ENCODE measurements around the gene TBC1D22A. TPM values are rescaled to one million over a fixed set of nuclear protein-coding genes. Genes with fewer than 3 reads are reported as not detected.

TBC1D22A gene
- total and polyA plus RNA-seq, 10 of the 15 experiments (the other 5 are each of a cell fraction or from before 2014, with no cell fraction given): 0.63 to 44.7 (median 27.4) TPM

DNA sequence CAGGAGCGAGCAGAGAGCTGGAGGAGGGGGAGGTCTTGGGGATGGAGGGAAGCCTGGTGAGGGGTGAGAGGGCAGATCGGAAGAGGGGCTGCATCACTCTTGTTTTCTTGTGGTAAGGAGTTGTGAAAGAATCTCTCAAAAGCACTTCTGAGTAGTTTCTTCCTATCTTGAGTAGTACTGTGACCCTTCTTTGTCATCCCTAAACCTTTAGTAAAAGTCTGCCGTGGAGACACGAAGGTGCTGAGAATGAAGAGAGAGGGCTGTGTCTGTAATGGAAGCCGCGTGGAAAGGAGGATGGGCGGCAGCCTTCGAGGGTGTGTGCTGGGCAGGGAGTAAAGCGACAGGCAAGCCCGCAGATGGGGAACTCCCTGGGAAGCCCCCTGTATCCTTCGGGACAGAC is 237.8 kb downstream of the TBC1D22A start:
- no peaks in the 10 kb centered on the region; the same call in 1 of the 2 replicates for H3K79me2 ChIP-seq (ENCODE audit: control insufficient read depth, insufficient read depth, low read length)
- ChIA-PET POLR2A (interaction anchor here (0.5 kb wide), 1 partner anchor 101 kb away, joined by 4 read pairs; no protein-coding TSS in a partner anchor), SMC1A (ENCODE audit: uncharacterized antibody, unreplicated experiment) (no interaction called here), CTCF (interaction anchor here (0.9 kb wide), 1 partner anchor 12 kb away, joined by 3 read pairs; no protein-coding TSS in a partner anchor), RAD21 (ENCODE audit: unreplicated experiment) (no interaction called here)
- H4K20me1 ChIP-seq (ENCODE audit: control insufficient read depth, insufficient read depth): no peaks in the 10 kb centered on the region
- 27% methylated on average over 11 of the region's 11 CpGs for WGBS (ENCODE audit: insufficient coverage, insufficient replicate concordance, low lambda C conversion rate, missing lambda C conversion rate)
- no peaks in the 10 kb centered on the region for H3K27me3 ChIP-seq (replicated peaks in 1 of 2; ENCODE audit: control insufficient read depth in 2 of 2, insufficient read depth in 2 of 2, low read length in 1 of 2)
- H3K9me3 ChIP-seq (replicated peaks; ENCODE audit: control insufficient read depth, insufficient read depth, low read length): no peaks in the 10 kb centered on the region
- in situ Hi-C loops (cut with MboI): no loop called here
- peak overlapping the region; percentile 39; the same call in 1 of the 2 replicates for H3K4me3 ChIP-seq
- intact Hi-C loops (cut with micrococcal nuclease; ENCODE audit: unreplicated experiment): loop anchor here (5.0 kb wide), 1 partner anchor 33 kb away; no protein-coding TSS in a partner anchor
- H2AFZ ChIP-seq (ENCODE audit: control insufficient read depth, low read depth, low read length): no peak overlapping the region
- ATAC-seq: peak; percentile 46
- no TSS peak for BruUV-seq (replicated peaks)
- H3K4me1 ChIP-seq (ENCODE audit: control insufficient read depth, insufficient read depth, low read length): peaks cover 9% of the 10 kb centered on the region
- no peak for FAIRE-seq
- peaks cover 7 to 17% of the 10 kb centered on the region in 2 experiments for H3K36me3 ChIP-seq (ENCODE audit: control insufficient read depth in 2 of 2, insufficient read depth in 2 of 2, low read length in 1 of 2)
- TF ChIP-seq POLR2AphosphoS5 (IDR thresholded peaks at IDR 0.05; ENCODE audit: low read length) (no peak), RUNX3 (IDR thresholded peaks at IDR 0.05; ENCODE audit: low read length) (0 out of 2 replicates have a peak, but pooled peaks have one; percentile 18)
- 0 out of 2 replicates have a peak overlapping the region, but pooled peaks have one; percentile 0 for H3K9ac ChIP-seq (ENCODE audit: control insufficient read depth, insufficient read depth, low read length)
- DNase-seq (ENCODE audit: low read depth, low spot score): peak; percentile 15
- H3K27ac ChIP-seq (ENCODE audit: control insufficient read depth, insufficient read depth): peak overlapping the region; percentile 41
- H3K4me2 ChIP-seq (ENCODE audit: control insufficient read depth, insufficient read depth): peak overlapping the region; percentile 58

DNA sequence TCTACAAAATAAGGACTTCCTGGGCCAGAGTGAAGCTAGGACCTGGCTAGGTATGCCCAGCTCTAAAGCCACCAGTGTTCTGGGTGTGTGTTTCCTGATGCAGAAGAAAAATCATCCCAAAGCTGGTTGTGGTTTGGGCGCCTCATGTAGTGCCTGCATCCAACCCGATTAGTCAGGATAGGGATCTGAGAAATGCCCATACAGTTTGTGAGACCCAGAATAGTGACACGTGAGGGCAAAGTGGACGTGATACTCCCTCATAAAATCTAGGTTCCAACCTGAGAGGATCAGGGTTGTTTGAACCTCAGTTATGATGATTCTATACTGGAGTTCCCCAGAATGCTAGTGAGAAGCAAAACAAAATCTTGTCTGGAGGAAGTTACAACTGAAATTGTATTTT is 238.4 kb downstream of the TBC1D22A start:
- in situ Hi-C loops (cut with MboI): no loop called here
- Histone ChIP-seq H3K4me1 (ENCODE audit: control insufficient read depth, insufficient read depth, low read length) (peaks cover 9% of the 10 kb centered on the region), H3K9me3 (replicated peaks; ENCODE audit: control insufficient read depth, insufficient read depth, low read length) (no peaks in the 10 kb centered on the region), H3K27me3 (replicated peaks in 1 of 2; ENCODE audit: control insufficient read depth in 2 of 2, insufficient read depth in 2 of 2, low read length in 1 of 2) (no peaks in the 10 kb centered on the region), H3K4me3 (peak overlapping the region; percentile 51; the same call in 1 of the 2 replicates), H2AFZ (ENCODE audit: control insufficient read depth, low read depth, low read length) (no peak overlapping the region), H3K79me2 (ENCODE audit: control insufficient read depth, insufficient read depth, low read length) (no peaks in the 10 kb centered on the region; the same call in 1 of the 2 replicates), H3K27ac (ENCODE audit: control insufficient read depth, insufficient read depth) (peak overlapping the region; percentile 41), H3K4me2 (ENCODE audit: control insufficient read depth, insufficient read depth) (peak overlapping the region; percentile 58), H4K20me1 (ENCODE audit: control insufficient read depth, insufficient read depth) (no peaks in the 10 kb centered on the region), H3K36me3 (ENCODE audit: control insufficient read depth in 2 of 2, insufficient read depth in 2 of 2, low read length in 1 of 2) (peaks cover 11 to 15% of the 10 kb centered on the region in 2 experiments), H3K9ac (ENCODE audit: control insufficient read depth, insufficient read depth, low read length) (0 out of 2 replicates have a peak overlapping the region, but pooled peaks have one; percentile 0)
- ChIA-PET SMC1A (ENCODE audit: uncharacterized antibody, unreplicated experiment) (interaction anchor here (1.2 kb wide), 1 partner anchor 33 kb away, joined by 3 read pairs; no protein-coding TSS in a partner anchor), POLR2A (interaction anchor here (0.5 to 0.7 kb wide), 2 partner anchors 101 to 923 kb away, joined by 3 to 4 read pairs; no protein-coding TSS in a partner anchor), RAD21 (ENCODE audit: unreplicated experiment) (no interaction called here), CTCF (interaction anchor here (0.9 kb wide), 1 partner anchor 11 kb away, joined by 3 read pairs; no protein-coding TSS in a partner anchor)
- intact Hi-C loops (cut with micrococcal nuclease; ENCODE audit: unreplicated experiment): loop anchor here (5.0 kb wide), 1 partner anchor 34 kb away; no protein-coding TSS in a partner anchor
- peak; percentile 33 for DNase-seq (ENCODE audit: low read depth, low spot score)
- BruUV-seq (replicated peaks): no TSS peak
- WGBS (ENCODE audit: insufficient coverage, insufficient replicate concordance, low lambda C conversion rate, missing lambda C conversion rate): 5% methylated on average over 4 of the region's 4 CpGs
- FAIRE-seq: no peak
- peak; percentile 87 for ATAC-seq
- TF ChIP-seq, protein P1, sequence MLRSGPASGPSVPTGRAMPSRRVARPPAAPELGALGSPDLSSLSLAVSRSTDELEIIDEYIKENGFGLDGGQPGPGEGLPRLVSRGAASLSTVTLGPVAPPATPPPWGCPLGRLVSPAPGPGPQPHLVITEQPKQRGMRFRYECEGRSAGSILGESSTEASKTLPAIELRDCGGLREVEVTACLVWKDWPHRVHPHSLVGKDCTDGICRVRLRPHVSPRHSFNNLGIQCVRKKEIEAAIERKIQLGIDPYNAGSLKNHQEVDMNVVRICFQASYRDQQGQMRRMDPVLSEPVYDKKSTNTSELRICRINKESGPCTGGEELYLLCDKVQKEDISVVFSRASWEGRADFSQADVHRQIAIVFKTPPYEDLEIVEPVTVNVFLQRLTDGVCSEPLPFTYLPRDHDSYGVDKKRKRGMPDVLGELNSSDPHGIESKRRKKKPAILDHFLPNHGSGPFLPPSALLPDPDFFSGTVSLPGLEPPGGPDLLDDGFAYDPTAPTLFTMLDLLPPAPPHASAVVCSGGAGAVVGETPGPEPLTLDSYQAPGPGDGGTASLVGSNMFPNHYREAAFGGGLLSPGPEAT (IDR thresholded peaks at IDR 0.05; ENCODE audit: low read depth): 0 out of 2 replicates have a peak, but pooled peaks have one; percentile 8
- TF ChIP-seq RUNX3 (IDR thresholded peaks at IDR 0.05; ENCODE audit: low read length) (0 out of 2 replicates have a peak, but pooled peaks have one; percentile 23), SUZ12 (IDR thresholded peaks at IDR 0.05; ENCODE audit: unreplicated experiment) (no peak), ZNF24 (IDR thresholded peaks at IDR 0.05) (no peak), HDGF (IDR thresholded peaks at IDR 0.05) (no peak), BHLHE40 (IDR thresholded peaks at IDR 0.05; ENCODE audit: borderline replicate concordance in 1 of 2, low read depth in 2 of 2, low read length in 1 of 2) (peak; percentile 34 to 71; a peak in 3 of 4 replicates), IKZF2 (IDR thresholded peaks at IDR 0.05) (no peak), MTA3 (IDR thresholded peaks at IDR 0.05; ENCODE audit: borderline replicate concordance, low read length) (no peak), POU2F2 (IDR thresholded peaks at IDR 0.05; ENCODE audit: borderline replicate concordance, low read depth, low read length) (no peak), CBX5 (IDR thresholded peaks at IDR 0.05; ENCODE audit: low read depth) (no peak), EED (IDR thresholded peaks at IDR 0.05; ENCODE audit: low read depth) (peak; percentile 25; the same call in 1 of the 2 replicates), SMC3 (IDR thresholded peaks at IDR 0.05; ENCODE audit: borderline replicate concordance, low read length) (no peak)
- TF ChIP-seq, protein P2, sequence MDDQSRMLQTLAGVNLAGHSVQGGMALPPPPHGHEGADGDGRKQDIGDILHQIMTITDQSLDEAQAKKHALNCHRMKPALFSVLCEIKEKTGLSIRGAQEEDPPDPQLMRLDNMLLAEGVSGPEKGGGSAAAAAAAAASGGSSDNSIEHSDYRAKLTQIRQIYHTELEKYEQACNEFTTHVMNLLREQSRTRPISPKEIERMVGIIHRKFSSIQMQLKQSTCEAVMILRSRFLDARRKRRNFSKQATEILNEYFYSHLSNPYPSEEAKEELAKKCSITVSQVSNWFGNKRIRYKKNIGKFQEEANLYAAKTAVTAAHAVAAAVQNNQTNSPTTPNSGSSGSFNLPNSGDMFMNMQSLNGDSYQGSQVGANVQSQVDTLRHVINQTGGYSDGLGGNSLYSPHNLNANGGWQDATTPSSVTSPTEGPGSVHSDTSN (IDR thresholded peaks at IDR 0.05; ENCODE audit: insufficient replicate concordance, low read depth, low read length): no peak

Data from GM12878 (cell line).